ENCODE data around the gene SLC26A9.

Gene SLC26A9

DNA sequence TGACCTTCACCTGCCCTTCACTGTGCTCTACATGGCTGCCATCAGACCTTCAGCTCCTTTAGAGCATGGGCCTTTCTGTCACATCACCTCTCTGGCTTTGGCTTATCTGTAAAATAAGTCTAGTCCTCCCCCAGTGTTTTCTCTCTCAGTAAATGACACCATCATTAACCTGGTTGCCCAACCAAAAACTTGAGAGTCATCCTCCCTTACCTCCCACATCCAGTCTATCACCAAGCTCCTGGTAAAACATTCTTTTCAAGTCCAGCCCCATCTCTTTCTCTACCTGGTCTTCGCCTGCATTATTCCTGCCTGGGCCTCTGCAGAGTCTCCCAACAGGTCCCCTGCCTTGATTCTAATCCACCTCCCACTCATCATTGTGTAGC lies 13.1 kb downstream of the SLC26A9 start:
- Mint-ChIP-seq H3K9me3 (no peaks in the 10 kb centered on the region), H3K36me3 (ENCODE audit: low read depth) (no peaks in the 10 kb centered on the region), H3K27ac (no peak overlapping the region), H3K27me3 (peaks cover 5% of the 10 kb centered on the region), H3K4me3 (no peak overlapping the region), H3K4me1 (ENCODE audit: low read depth) (no peaks in the 10 kb centered on the region)
- DNase-seq: no peak

DNA sequence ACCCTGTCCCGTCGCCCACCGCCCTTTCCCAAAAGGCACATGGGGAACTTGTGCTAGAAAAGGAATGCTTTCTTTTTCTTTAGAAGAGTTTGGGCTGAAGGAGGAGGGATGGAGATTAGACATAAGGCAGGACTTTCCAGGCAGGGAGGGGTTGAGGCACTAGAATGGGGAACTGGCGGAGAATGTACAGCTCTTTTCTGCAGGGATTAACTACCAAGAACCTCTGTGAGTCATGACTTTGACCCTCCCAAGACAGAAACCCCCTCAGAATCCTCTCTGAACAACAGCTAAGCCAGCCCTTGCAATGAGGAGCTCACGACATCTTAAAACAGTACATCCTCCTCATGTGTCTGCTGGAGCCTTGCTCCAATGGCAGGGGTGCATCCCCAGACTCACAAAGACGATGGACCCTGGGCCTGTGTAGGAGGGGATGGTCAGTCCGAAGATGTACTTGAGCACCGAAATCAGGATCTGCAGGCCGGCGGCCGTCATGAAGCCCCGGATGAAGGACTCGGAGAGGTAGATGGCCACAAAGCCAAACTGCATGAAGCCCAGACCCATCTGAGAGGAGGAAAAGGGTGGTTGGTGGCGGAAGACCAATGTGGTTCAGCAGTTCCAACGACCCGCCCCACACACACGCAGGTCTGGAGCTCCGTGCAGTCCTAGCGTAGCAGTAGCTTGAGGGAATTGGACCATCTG lies 13.6 kb downstream of the SLC26A9 start:
- Mint-ChIP-seq H3K36me3 (ENCODE audit: low read depth) (no peaks in the 10 kb centered on the region), H3K27me3 (peaks cover 5% of the 10 kb centered on the region), H3K4me3 (no peak overlapping the region), H3K9me3 (no peaks in the 10 kb centered on the region), H3K4me1 (ENCODE audit: low read depth) (no peaks in the 10 kb centered on the region), H3K27ac (no peak overlapping the region)
- no peak for DNase-seq

DNA sequence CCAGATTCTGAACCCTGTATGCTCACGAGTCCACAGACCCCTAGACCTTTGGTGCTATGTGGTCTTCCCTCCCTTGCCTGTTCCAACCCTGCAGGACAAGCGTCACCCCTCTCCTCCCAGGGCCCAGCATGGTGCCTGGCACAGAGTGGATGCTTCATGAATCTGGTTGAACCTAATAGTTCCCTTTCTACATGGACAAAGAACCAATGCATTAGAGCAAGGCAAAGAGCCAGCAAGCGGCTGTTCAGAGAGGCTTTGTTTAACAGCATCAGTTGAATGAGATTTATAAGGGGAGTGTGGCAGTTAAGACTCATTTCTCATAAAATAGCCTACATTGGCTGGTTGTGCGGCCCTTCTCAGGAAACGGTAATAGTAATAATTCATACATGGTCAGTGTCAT lies 14.9 kb downstream of the SLC26A9 start:
- no peak overlapping the region for H3K4me3 Mint-ChIP-seq
- H3K27ac Mint-ChIP-seq: no peak overlapping the region
- no peaks in the 10 kb centered on the region for H3K36me3 Mint-ChIP-seq (ENCODE audit: low read depth)
- no peaks in the 10 kb centered on the region for H3K9me3 Mint-ChIP-seq
- no peak for DNase-seq
- H3K27me3 Mint-ChIP-seq: peaks cover 1% of the 10 kb centered on the region
- no peaks in the 10 kb centered on the region for H3K4me1 Mint-ChIP-seq (ENCODE audit: low read depth)

DNA sequence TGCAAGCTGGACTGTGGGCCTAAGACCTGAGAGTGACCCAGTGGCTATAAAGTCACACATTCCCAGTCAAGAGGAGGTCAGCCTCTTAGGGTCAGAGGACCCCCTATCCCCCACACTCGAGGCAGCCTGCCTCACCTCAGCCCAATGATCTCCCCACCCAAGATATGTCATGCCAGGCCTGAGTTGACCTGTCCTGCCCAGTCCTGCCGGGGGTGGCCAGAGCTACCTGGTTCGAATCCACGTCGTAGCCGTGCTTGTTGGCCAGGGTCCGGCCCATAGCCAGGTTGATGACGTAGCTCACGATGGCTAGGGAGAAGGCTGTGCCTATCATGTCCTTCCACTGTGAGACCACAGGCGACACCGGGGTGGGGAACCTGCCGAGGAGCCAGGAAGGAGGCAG lies 15.6 kb downstream of the SLC26A9 start:
- H3K36me3 Mint-ChIP-seq (ENCODE audit: low read depth): no peaks in the 10 kb centered on the region
- H3K4me1 Mint-ChIP-seq (ENCODE audit: low read depth): no peaks in the 10 kb centered on the region
- H3K27me3 Mint-ChIP-seq: no peaks in the 10 kb centered on the region
- no peaks in the 10 kb centered on the region for H3K9me3 Mint-ChIP-seq
- DNase-seq: no peak
- H3K4me3 Mint-ChIP-seq: no peak overlapping the region
- H3K27ac Mint-ChIP-seq: no peak overlapping the region

DNA sequence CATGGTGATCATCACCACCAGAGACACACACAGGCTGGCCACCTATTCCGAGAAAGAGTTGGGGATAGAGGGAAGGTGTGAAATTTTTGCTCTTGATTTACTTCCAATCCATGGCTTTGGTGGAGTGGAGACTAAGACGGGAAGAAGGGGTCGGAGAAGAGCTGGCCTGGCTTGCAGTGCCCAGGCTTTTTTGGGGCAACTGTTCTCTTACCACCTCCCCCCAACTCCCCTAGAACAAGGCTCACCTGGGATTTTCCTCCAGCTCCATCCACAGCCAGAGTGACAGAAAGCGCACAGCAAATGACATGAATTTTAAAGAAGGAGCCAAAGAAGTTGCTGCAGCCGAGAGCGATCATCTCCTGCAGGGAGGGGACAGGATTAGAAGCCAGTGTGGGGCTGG lies 16.0 kb downstream of the SLC26A9 start:
- Mint-ChIP-seq H3K9me3 (no peaks in the 10 kb centered on the region), H3K27ac (no peak overlapping the region), H3K27me3 (no peaks in the 10 kb centered on the region), H3K4me1 (ENCODE audit: low read depth) (no peaks in the 10 kb centered on the region), H3K36me3 (ENCODE audit: low read depth) (no peaks in the 10 kb centered on the region), H3K4me3 (no peak overlapping the region)
- DNase-seq: no peak

DNA sequence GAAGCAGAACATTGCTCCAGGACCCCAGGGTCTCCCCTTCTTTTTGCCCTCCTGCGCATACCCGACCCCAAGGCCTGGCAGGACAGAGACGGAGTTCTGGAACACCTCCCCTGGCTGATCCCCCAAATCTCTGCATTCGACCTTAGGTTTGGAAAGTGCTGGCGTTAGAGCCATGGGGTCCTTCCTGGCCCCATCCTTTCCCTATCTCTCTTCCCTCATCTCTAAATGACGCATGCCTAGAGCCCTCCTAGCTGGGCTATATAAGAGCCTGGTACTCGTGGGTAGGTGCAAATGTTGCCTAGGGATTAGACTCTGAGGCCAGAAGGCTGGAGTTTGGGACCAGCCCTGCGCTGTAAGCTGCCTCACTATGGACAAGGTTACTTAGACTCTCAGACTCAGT lies 16.6 kb downstream of the SLC26A9 start:
- no peaks in the 10 kb centered on the region for H3K9me3 Mint-ChIP-seq
- no peak for DNase-seq
- H3K36me3 Mint-ChIP-seq (ENCODE audit: low read depth): no peaks in the 10 kb centered on the region
- H3K27ac Mint-ChIP-seq: no peak overlapping the region
- no peaks in the 10 kb centered on the region for H3K27me3 Mint-ChIP-seq
- no peaks in the 10 kb centered on the region for H3K4me1 Mint-ChIP-seq (ENCODE audit: low read depth)
- H3K4me3 Mint-ChIP-seq: no peak overlapping the region

DNA sequence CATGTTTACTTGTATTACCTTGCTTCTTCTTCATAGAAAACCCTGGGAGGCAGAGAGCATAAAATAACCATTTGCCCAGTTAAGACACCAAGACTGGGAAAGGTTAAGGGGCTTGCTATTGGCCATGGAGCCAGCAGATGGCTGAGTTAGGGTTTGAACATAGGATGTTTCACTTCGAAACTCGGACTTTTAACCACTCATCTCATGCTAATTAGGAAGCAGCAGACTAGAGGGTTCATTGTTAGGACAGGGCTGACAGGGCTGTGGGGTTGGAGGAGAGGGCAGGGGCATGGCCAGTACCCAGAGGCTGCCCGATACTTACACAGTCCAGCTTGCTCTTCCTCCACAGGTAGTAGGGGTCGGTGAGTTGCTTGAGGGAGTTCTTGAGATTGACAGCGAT lies 17.0 kb downstream of the SLC26A9 start:
- Mint-ChIP-seq H3K27ac (no peak overlapping the region), H3K27me3 (no peaks in the 10 kb centered on the region), H3K36me3 (ENCODE audit: low read depth) (no peaks in the 10 kb centered on the region), H3K4me1 (ENCODE audit: low read depth) (no peaks in the 10 kb centered on the region), H3K4me3 (no peak overlapping the region), H3K9me3 (no peaks in the 10 kb centered on the region)
- DNase-seq: no peak

DNA sequence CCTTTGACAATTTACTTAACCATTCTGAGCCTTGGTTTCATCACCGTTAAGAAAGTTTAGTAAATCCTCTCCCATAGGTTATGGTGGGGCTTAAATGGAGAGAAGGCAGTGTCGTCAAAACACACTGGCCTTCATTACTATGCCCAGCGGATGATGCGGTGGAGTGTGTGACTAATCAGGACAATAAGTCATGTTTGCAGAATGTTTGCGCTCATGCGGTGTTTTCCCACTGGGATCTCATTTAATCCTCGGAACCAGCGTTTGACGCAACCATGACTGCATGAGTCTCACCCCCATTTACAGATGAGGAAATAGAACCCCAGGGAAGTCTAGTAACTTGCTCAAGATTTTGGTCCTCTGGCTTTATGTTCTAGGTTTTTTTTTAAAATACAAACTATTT lies 17.5 kb downstream of the SLC26A9 start:
- no peaks in the 10 kb centered on the region for H3K4me1 Mint-ChIP-seq (ENCODE audit: low read depth)
- no peak overlapping the region for H3K27ac Mint-ChIP-seq
- H3K4me3 Mint-ChIP-seq: no peak overlapping the region
- no peaks in the 10 kb centered on the region for H3K9me3 Mint-ChIP-seq
- no peaks in the 10 kb centered on the region for H3K27me3 Mint-ChIP-seq
- no peaks in the 10 kb centered on the region for H3K36me3 Mint-ChIP-seq (ENCODE audit: low read depth)
- DNase-seq: no peak

DNA sequence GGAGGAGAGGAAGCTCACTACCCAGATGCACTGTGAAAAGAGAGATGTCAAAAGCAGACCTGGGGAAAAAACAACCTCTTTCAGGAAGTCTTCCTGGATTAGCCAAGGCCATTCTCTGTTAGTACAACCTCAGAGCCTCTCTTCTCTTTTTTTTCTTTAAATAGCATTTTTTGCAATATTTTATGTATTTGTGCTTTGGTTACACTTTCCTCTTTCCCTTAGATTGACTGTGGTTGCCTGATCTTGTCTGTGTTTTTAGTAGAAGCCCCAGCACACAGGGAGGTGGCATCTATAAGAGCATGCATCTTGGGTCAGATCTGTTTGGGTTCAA lies 18.8 kb downstream of the SLC26A9 start:
- Mint-ChIP-seq H3K4me1 (ENCODE audit: low read depth) (no peaks in the 10 kb centered on the region), H3K9me3 (no peaks in the 10 kb centered on the region), H3K4me3 (no peak overlapping the region), H3K27ac (no peak overlapping the region), H3K36me3 (ENCODE audit: low read depth) (no peaks in the 10 kb centered on the region), H3K27me3 (no peaks in the 10 kb centered on the region)
- no peak for DNase-seq

DNA sequence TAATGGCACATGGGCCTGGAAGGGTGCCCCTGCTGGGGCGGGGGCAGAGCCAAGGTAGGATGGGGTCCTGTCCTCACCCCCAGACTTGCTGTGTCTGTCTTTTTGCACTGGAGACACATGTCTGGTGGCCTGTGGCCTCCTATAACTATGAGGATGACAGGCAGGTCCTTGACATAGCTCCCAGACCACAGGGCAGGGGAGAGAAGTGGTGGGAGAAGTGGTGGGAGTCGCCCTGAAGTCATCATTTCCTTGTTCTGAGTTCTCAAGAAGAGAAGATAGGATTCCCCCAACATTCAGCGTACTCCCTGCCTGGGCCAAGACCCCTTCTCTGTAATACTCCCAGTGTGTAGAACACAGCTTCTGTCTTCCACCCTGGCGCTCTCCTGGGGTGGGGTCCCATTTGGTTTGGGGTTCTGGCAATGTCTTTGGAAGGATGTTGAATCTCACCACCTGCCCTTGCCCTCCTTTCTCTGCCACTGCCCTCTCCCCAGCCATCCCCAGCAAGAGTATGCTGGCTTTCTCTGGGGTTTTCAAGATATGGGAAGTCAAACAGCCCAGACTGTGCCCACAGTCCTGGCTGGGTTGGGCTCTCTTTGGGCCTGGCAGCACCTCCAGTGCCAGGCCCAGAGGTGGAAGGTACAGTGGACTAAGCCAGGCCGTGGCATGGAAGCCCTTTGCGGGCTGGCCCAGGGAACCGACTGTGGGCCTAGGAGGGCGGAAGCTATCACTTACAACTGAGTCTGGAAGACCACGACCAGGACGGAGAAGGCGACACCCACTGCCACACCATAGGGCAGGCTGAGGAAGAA lies 19.4 kb downstream of the SLC26A9 start:
- Mint-ChIP-seq H3K4me3 (no peak overlapping the region), H3K27ac (no peak overlapping the region), H3K36me3 (ENCODE audit: low read depth) (no peaks in the 10 kb centered on the region), H3K4me1 (ENCODE audit: low read depth) (no peaks in the 10 kb centered on the region), H3K9me3 (no peaks in the 10 kb centered on the region), H3K27me3 (no peaks in the 10 kb centered on the region)
- no peak for DNase-seq

DNA sequence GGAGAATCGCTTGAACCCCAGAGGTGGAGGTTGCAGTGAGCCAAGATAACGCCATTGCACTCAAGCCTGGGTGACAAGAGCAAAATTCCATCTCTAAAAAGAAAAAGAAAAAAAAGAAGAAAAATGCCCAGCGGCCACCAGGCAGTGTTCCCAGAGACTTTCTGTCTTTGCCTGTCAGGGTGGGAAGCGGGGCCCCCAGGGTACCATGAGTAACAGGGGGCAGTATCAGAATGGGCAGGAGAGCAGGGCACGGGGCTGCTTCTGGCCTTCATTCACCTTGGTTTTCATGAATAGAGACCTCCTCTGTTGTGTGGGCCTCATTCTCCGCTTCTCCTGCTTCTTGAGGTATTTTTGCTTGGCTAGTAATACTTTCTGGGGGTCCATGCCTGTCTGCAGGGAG lies 20.4 kb downstream of the SLC26A9 start:
- Mint-ChIP-seq H3K36me3 (ENCODE audit: low read depth) (no peaks in the 10 kb centered on the region), H3K27ac (no peak overlapping the region), H3K4me3 (no peak overlapping the region), H3K9me3 (no peaks in the 10 kb centered on the region), H3K4me1 (ENCODE audit: low read depth) (no peaks in the 10 kb centered on the region), H3K27me3 (no peaks in the 10 kb centered on the region)
- peak; percentile 2 for DNase-seq

DNA sequence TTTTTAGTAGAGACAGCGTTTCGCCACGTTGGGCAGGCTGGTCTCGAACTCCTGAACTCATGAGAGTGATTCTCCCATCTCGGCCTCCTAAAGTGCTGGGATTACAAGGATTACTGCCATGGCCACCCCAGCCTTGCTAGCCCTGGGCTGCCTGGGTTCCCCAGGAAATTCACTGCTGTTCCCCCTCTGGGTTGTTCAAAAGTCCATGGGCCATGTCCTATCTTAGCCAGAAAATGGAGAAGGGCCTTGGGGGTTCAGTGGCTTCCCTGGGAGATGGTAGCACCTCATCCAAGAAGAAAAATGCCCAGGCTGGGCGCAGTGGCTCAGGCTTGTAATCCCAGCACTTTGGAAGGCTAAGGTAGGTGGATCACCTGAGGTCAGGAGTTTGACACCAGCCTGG lies 20.9 kb downstream of the SLC26A9 start:
- H3K36me3 Mint-ChIP-seq (ENCODE audit: low read depth): no peaks in the 10 kb centered on the region
- H3K27ac Mint-ChIP-seq: no peak overlapping the region
- no peak overlapping the region for H3K4me3 Mint-ChIP-seq
- no peaks in the 10 kb centered on the region for H3K4me1 Mint-ChIP-seq (ENCODE audit: low read depth)
- DNase-seq: no peak
- no peaks in the 10 kb centered on the region for H3K9me3 Mint-ChIP-seq
- no peaks in the 10 kb centered on the region for H3K27me3 Mint-ChIP-seq

DNA sequence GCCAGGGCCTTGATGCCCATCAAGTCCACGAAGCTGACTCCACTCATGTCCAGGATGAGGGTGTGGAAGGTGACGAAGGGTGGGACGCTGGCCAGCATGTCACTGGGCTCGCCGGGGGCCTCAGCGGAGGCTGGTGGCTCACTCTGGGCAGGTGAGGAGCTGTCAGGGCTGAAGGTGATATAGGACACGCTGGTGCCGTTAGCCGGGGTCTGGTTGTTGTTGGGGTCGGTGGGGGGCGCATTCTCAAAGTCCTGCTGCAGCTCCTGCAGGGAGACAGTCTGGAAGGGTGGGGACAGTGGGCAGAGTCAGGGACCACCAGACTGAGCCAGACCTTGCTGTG lies 21.7 kb downstream of the SLC26A9 start:
- H3K27ac Mint-ChIP-seq: no peak overlapping the region
- H3K27me3 Mint-ChIP-seq: no peaks in the 10 kb centered on the region
- H3K36me3 Mint-ChIP-seq (ENCODE audit: low read depth): no peaks in the 10 kb centered on the region
- H3K4me1 Mint-ChIP-seq (ENCODE audit: low read depth): no peaks in the 10 kb centered on the region
- no peaks in the 10 kb centered on the region for H3K9me3 Mint-ChIP-seq
- H3K4me3 Mint-ChIP-seq: no peak overlapping the region
- peak; percentile 15 for DNase-seq

DNA sequence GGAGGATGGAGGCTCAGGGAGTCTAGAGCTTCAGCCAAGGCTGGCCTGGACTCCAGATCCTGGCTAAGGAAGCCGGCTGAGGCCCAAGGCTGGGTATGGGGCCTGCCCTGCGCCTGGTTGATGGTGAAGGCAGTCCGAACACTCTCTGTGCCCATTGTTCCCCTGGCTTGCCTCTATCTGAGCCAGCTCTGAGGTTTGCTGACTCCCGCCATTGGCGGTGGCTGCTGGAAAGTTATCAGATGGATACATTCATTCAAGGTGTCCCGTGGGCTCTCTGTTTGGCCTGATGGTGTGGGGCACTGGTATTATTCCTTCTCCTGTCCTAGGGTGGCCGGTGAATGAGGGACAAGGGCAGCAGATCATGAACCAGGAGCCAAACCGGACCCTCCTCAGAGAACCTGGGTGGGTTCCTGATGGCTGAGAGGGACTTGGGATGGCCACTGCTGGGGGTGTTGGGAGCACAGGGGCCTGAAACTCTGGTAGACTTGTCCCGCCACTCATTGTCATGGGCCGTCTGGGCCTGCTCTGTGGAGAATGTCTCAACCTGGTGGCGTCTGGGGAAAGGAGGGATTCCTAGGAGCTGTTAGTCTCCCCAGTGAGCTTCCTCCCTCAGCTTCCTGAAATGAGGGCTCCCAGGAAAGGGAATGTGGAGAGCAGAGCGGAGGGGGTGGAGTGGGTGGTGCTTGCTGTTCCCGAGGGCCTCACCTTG lies 22.2 kb downstream of the SLC26A9 start:
- Mint-ChIP-seq H3K4me1 (ENCODE audit: low read depth) (no peaks in the 10 kb centered on the region), H3K27me3 (no peaks in the 10 kb centered on the region), H3K27ac (no peak overlapping the region), H3K36me3 (ENCODE audit: low read depth) (no peaks in the 10 kb centered on the region), H3K4me3 (no peak overlapping the region), H3K9me3 (no peaks in the 10 kb centered on the region)
- DNase-seq: peak; percentile 3

DNA sequence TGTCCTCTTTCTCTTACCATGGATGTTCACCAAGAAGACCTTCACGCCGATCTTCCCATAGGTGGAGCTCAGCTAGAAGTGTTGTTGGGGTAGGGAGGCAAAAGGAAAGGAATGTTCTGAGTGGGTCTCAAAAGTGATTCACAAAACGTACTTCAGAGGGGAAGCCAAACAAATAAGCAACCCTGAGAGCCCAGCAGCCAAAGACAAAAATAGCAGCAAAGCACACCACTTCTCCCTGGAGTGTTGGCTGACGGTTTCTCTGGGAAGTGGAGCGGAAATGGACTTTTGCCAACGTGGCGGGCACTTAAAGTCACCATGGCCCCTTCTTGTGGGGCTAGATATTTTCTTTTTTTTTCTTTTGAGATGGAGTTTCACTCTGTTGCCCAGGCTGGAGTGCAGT lies 23.1 kb downstream of the SLC26A9 start:
- Mint-ChIP-seq H3K4me3 (no peak overlapping the region), H3K27ac (no peak overlapping the region), H3K36me3 (ENCODE audit: low read depth) (no peaks in the 10 kb centered on the region), H3K9me3 (no peaks in the 10 kb centered on the region), H3K27me3 (no peaks in the 10 kb centered on the region), H3K4me1 (ENCODE audit: low read depth) (no peaks in the 10 kb centered on the region)
- DNase-seq: peak; percentile 8

All from activated T-cell treated with anti-CD3 and anti-CD28 coated beads, Interleukin-2, amount 50 U/mL, for 24 hours (primary cell).